ENCODE measurements around the gene PDIA5.
A peak's percentile ranks its signal among the peaks of the same experiment; 100 is the strongest.

PDIA5 gene

DNA sequence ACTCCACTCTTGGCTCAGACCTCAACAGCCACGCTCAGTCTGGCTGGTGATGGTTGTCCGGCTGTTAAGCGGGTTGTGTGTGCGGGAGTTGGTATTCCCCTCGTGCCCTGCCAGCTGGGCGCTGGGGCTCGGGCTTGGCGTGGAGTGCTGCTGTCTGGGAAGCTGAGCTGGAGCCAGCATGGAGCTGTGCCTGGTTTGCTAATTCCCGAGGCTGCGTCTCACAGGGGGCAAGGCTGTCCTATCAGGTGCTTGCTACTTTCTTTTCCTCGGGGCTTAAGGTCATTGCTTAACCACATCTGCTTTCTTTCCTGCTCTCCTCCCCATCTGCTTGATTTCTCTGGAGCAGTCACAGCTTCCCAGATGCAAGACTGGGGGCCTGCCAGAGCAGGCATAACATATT lies 29.9 kb downstream of the PDIA5 start:
- H3K27ac Mint-ChIP-seq = peak overlapping the region in 2 of 3 experiments; percentile 32 to 73
- no peak overlapping the region for H3K4me3 Mint-ChIP-seq
- H3K9me3 Mint-ChIP-seq = no peaks in the 10 kb centered on the region
- H3K27me3 Mint-ChIP-seq (ENCODE audit: low read depth) = peaks cover 3% of the 10 kb centered on the region
- peaks cover 26% of the 10 kb centered on the region for H3K36me3 Mint-ChIP-seq (ENCODE audit: low read depth)
- peaks cover 57% of the 10 kb centered on the region for H3K4me1 Mint-ChIP-seq
- TF ChIP-seq, protein P1, sequence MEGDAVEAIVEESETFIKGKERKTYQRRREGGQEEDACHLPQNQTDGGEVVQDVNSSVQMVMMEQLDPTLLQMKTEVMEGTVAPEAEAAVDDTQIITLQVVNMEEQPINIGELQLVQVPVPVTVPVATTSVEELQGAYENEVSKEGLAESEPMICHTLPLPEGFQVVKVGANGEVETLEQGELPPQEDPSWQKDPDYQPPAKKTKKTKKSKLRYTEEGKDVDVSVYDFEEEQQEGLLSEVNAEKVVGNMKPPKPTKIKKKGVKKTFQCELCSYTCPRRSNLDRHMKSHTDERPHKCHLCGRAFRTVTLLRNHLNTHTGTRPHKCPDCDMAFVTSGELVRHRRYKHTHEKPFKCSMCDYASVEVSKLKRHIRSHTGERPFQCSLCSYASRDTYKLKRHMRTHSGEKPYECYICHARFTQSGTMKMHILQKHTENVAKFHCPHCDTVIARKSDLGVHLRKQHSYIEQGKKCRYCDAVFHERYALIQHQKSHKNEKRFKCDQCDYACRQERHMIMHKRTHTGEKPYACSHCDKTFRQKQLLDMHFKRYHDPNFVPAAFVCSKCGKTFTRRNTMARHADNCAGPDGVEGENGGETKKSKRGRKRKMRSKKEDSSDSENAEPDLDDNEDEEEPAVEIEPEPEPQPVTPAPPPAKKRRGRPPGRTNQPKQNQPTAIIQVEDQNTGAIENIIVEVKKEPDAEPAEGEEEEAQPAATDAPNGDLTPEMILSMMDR (IDR thresholded peaks at IDR 0.05; ENCODE audit: unreplicated experiment in 3 of 3) = no peak

DNA sequence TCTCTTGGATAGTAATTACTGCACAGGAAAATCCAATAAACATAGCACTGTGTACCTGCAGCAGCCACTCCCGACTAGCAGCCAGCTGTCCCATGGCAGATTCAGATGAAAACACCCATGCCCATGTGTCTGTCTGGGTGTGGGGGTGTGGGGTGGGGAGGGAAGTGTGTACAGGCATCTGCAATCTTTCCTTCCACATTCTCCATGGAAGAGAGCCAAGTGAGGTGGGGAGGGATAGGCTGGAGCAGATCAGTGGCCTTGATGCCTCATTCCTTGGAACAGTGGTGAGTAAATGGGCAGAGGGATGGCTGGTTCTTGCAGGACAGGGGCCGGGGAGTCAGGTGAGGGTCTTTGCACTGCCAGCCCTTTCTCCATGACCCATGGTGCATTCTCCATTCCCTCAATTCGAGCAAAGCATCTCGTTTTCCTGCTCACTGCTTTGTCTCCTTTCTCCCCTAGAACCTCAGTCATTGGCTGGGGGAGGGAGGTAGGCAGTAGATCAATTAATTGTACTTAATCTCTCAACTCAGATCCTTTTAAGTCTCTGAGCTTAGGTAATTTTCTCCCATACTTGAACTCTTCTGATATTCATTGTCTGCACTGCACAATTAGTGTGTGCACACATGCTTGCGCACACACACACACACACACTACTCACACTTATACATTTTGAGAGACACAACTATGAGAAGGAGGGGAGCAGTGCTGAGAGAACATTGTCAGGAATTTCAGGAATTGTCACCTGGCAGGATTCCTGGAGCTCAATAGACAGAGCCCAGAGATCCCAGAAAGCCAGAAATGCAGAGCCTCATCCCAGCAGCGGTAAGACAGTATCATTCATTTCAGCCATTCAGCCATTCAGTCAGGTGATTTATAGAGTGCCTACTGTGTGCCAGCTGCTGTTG lies 31.9 kb downstream of the PDIA5 start:
- H3K27me3 Mint-ChIP-seq (ENCODE audit: low read depth) = no peaks in the 10 kb centered on the region
- no peaks in the 10 kb centered on the region for H3K9me3 Mint-ChIP-seq

DNA sequence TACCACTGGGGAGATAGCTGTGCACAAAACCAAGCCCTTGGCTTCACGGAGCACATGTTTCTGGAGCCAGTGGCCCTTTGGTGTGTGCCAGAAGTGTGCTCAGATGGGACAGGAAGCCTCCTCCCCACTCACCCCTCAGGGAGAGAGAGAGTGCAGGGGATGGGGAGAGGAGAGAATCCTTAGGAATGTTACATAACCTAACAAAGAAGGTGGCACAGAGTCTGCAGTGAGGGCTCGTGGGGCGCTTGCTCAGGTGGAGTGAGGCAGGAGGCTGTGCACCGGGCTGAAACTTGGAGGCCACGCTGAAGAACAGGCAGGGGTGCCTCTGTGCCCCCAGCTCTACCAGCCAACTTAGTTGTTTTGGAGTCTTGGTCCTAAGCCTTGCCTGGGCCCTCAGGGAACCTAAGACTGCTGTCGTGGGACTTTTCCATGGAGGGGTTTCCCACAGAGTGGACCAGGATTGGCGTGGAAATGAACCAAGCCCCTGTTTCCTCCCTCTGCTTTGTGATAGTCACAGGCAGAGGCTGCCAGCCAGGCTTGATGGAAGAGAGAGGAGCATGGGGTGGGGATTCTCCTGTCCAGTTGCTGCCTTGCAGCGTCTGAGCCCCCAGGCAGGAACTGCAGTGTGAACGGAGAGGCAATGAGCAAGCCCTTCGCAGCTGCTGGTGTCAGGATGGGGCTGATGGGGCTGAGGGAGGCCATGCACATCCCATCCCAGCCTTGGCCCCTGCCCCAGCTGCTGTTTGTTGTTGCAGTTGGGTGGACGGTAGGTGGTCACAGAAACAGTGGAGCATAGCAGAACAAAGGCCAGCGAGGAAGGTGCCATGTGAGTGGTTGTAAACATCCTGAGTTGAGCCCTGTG lies 32.7 kb downstream of the PDIA5 start:
- H3K4me1 Mint-ChIP-seq = peaks cover 45% of the 10 kb centered on the region
- no peak overlapping the region for H3K4me3 Mint-ChIP-seq
- H3K27ac Mint-ChIP-seq = peak overlapping the region in 2 of 3 experiments; percentile 44 to 45
- TF ChIP-seq, protein P1 (IDR thresholded peaks at IDR 0.05; ENCODE audit: unreplicated experiment in 3 of 3) = no peak
- no peaks in the 10 kb centered on the region for H3K9me3 Mint-ChIP-seq
- no peaks in the 10 kb centered on the region for H3K27me3 Mint-ChIP-seq (ENCODE audit: low read depth)
- H3K36me3 Mint-ChIP-seq (ENCODE audit: low read depth) = peaks cover 20% of the 10 kb centered on the region

More for the DNA sequence above, 31.9 kb downstream of the PDIA5 start:
- no peak overlapping the region for H3K4me3 Mint-ChIP-seq
- H3K27ac Mint-ChIP-seq = peak overlapping the region; percentile 44 to 60 (median 45)
- peaks cover 50% of the 10 kb centered on the region for H3K4me1 Mint-ChIP-seq
- TF ChIP-seq, protein P1 (IDR thresholded peaks at IDR 0.05; ENCODE audit: unreplicated experiment in 3 of 3) = no peak
- peaks cover 20% of the 10 kb centered on the region for H3K36me3 Mint-ChIP-seq (ENCODE audit: low read depth)

DNA sequence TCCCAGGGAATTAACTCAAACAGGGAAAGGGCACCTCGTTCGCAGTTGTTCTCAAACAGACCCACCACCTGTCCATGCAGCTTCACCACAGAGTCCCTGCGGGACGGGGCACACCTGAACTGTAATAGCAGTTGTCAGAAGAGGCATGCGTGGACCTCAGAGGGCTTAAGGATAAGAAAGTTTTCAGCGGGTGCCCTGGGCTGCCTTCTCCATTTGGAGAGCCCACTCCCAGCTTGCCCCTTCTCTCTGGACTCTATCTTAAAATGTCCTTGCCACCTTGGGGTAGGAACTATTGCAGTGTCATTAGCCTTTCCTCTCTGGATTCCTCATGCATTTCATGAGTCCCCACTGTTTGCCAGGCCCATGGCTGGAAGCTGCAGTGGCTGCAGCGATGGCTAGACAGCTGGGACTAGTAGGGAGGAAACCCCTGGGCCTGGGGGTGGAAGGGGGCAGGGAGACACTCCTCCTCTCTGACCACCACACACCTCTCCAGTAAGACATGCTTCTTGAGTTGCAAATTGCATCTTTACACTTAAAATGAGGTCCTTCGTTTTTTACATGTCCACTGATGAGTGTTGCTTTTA lies 33.5 kb downstream of the PDIA5 start:
- Mint-ChIP-seq H3K4me1 (peaks cover 45% of the 10 kb centered on the region), H3K4me3 (no peak overlapping the region), H3K27ac (no peak overlapping the region), H3K27me3 (ENCODE audit: low read depth) (no peaks in the 10 kb centered on the region), H3K36me3 (ENCODE audit: low read depth) (peaks cover 20% of the 10 kb centered on the region), H3K9me3 (no peaks in the 10 kb centered on the region)
- TF ChIP-seq, protein P1 (IDR thresholded peaks at IDR 0.05; ENCODE audit: unreplicated experiment in 3 of 3) = no peak

DNA sequence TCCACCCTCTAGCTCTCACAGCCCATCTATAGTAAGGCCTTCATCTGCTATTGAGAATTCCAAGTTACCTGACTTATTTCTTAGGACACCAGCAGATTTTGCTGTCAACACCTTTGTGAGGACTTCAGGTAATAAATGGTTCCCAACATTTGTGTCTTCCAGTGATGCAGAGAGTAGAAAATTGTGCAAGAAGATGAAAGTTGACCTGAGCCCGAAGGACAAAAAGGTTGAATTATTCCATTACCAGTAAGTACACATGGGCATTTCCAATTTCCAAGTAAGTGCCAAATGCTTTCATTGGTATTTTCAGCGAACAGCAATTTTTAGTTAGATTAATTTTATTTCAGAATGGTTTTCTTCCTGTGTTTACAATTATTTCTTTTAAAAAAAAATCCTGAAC lies 35.4 kb downstream of the PDIA5 start:
- H3K4me1 Mint-ChIP-seq = peaks cover 29% of the 10 kb centered on the region
- TF ChIP-seq, protein P1 (IDR thresholded peaks at IDR 0.05; ENCODE audit: unreplicated experiment in 3 of 3) = no peak
- H3K27ac Mint-ChIP-seq = no peak overlapping the region
- H3K9me3 Mint-ChIP-seq = no peaks in the 10 kb centered on the region
- peaks cover 32% of the 10 kb centered on the region for H3K36me3 Mint-ChIP-seq (ENCODE audit: low read depth)
- no peaks in the 10 kb centered on the region for H3K27me3 Mint-ChIP-seq (ENCODE audit: low read depth)
- no peak overlapping the region for H3K4me3 Mint-ChIP-seq

Measured in nephron (organoid).